PFSK-1 (cell line): ENCODE measurements around the gene AAK1.

Experiments used
- FOXP2 ChIP-seq: optimal IDR thresholded peaks from 2 replicates; pipeline ENCODE3; 2011; ENCODE audit warnings: borderline replicate concordance, control low read depth, inconsistent platforms; ENCODE audit not compliant: insufficient read depth; ENCODE audit errors: extremely low read length, extremely low read depth
- POLR2AphosphoS5 ChIP-seq: IDR thresholded peaks from 2 replicates; pipeline ENCODE4 v1.6.1; 2012; ENCODE audit warnings: low read depth, mild to moderate bottlenecking, control low read depth, low read length, moderate library complexity
- SIN3A ChIP-seq: IDR thresholded peaks from 2 replicates; pipeline ENCODE4 v1.6.1; 2012; ENCODE audit warnings: mild to moderate bottlenecking, low read length, moderate library complexity, borderline replicate concordance; ENCODE audit not compliant: insufficient read depth
- TAF1 ChIP-seq: IDR thresholded peaks from 2 replicates; pipeline ENCODE4 v1.6.1; 2012; ENCODE audit warnings: low read length, control low read depth, borderline replicate concordance; ENCODE audit not compliant: insufficient read depth
- TF ChIP-seq, protein P1 (sequence below), 2 experiments: IDR thresholded peaks; 2 replicates each; pipeline versions ENCODE4 v1.6.1 to v1.8.0; 2011 to 2012; ENCODE audit warnings: low read depth in 2 of 2, low read length in 2 of 2, control low read depth in 1 of 2, inconsistent platforms in 1 of 2, mild to moderate bottlenecking in 1 of 2, moderate library complexity in 1 of 2; ENCODE audit not compliant: insufficient read depth in 1 of 2

Gene AAK1

DNA sequence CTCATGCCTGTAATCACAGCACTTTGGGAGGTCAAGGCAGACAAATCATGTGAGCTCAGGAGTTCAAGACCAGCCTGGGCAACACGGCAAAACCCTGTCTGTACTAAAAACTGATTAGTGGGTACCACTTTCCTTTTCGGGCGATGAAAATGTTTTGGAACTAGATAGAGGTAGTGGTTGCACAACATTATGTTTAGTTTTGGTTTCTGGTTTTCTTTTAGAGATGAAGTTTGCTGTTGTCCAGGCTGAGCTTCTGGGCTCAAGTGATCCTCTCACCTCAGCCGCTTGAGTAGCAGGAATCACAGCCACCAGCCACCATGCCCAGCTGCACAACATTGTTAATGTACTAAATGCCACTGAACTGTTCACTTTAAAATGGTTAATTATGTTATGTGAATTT, 27.6 kb downstream of the AAK1 start:
- TF ChIP-seq TAF1 (no peak), FOXP2 (no peak), SIN3A (no peak), POLR2AphosphoS5 (no peak)
- TF ChIP-seq, protein P1, sequence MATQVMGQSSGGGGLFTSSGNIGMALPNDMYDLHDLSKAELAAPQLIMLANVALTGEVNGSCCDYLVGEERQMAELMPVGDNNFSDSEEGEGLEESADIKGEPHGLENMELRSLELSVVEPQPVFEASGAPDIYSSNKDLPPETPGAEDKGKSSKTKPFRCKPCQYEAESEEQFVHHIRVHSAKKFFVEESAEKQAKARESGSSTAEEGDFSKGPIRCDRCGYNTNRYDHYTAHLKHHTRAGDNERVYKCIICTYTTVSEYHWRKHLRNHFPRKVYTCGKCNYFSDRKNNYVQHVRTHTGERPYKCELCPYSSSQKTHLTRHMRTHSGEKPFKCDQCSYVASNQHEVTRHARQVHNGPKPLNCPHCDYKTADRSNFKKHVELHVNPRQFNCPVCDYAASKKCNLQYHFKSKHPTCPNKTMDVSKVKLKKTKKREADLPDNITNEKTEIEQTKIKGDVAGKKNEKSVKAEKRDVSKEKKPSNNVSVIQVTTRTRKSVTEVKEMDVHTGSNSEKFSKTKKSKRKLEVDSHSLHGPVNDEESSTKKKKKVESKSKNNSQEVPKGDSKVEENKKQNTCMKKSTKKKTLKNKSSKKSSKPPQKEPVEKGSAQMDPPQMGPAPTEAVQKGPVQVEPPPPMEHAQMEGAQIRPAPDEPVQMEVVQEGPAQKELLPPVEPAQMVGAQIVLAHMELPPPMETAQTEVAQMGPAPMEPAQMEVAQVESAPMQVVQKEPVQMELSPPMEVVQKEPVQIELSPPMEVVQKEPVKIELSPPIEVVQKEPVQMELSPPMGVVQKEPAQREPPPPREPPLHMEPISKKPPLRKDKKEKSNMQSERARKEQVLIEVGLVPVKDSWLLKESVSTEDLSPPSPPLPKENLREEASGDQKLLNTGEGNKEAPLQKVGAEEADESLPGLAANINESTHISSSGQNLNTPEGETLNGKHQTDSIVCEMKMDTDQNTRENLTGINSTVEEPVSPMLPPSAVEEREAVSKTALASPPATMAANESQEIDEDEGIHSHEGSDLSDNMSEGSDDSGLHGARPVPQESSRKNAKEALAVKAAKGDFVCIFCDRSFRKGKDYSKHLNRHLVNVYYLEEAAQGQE (IDR thresholded peaks at IDR 0.05; ENCODE audit: insufficient read depth in 1 of 2, low read depth in 2 of 2, low read length in 2 of 2) = no peak

DNA sequence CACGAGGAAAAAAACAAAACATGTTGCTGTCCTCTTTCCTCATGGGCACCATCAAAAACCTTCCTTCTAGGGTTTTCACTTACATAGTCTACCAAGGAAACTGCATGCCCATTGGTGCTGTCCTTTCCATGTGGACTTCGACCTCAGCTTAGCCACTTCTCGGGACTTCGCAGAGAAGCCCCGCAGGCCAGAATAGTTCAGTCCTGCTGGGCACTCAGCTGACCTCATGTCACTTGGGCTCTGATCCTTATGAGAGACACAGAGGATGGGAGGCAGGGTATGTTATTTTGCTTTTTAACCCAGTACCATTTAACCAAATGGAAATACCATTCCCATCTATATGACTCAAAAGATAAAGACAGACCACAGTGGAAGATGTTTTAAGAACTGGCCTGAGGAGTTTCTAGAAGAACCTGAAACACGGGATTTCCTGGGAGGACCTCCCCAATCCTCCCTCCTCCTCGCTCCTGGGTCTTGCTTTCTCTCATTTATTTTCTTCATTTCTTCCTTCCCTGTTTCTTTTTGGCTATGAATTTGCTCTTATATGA, 28.4 kb downstream of the AAK1 start:
- no peak for TF ChIP-seq TAF1
- TF ChIP-seq, protein P1 (IDR thresholded peaks at IDR 0.05; ENCODE audit: insufficient read depth in 1 of 2, low read depth in 2 of 2, low read length in 2 of 2) = no peak
- TF ChIP-seq SIN3A = no peak
- TF ChIP-seq POLR2AphosphoS5 = no peak
- TF ChIP-seq FOXP2 = no peak

- TF ChIP-seq TAF1 (no peak), FOXP2 (no peak)
- TF ChIP-seq, protein P1 (IDR thresholded peaks at IDR 0.05; ENCODE audit: insufficient read depth in 1 of 2, low read depth in 2 of 2, low read length in 2 of 2) = no peak
These were observed 30.8 kb downstream of the AAK1 start for GRCh38 chr2:69612707-69613106.

DNA sequence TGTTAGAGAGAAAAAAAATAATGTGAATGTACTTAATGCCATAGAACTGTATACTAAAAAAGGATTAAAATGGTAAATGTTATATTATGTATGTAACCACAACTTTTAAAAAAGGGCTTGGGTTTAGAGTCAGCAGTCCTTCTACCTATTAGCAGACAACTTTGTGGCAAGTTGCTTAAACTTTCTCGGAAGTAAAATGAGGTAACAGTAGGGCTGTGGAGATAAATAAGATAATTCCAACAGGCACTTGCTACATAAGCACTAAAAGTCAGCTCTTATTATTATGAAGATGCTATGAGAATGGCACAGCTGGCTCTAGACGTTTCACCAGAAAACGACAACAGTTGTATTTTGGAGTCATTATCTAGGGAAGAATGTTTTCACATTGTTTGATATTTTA, 31.3 kb downstream of the AAK1 start:
- TF ChIP-seq SIN3A = no peak
- TF ChIP-seq, protein P1 (IDR thresholded peaks at IDR 0.05; ENCODE audit: insufficient read depth in 1 of 2, low read depth in 2 of 2, low read length in 2 of 2) = no peak
- TF ChIP-seq POLR2AphosphoS5 = no peak

DNA sequence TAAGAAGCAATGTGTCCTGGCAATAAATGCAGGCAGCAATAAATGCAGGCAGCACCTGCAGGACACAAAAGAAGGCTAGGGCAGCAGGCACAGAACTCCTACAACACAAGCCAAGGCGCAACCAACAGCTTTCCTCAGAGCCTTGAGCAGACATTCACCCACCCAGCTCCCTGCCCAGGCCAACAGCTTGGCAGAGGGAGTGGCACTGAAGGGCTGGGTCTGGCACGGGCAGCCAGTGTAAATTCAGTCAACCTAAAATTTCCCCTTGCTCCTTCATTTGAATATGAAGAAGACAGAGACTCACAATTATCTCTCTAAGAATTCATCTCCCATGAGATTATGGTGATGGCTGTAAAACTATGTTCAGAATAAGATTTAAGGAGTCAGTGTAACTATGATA, 35.4 kb downstream of the AAK1 start:
- TF ChIP-seq, protein P1 (IDR thresholded peaks at IDR 0.05; ENCODE audit: insufficient read depth in 1 of 2, low read depth in 2 of 2, low read length in 2 of 2) = no peak
- TF ChIP-seq POLR2AphosphoS5 (no peak), FOXP2 (no peak), SIN3A (no peak), TAF1 (no peak)
